HTR-8/SVneo (cell line): Measurements from ENCODE around the gene YOD1.

Source experiments
- DNase-seq: peaks from one replicate; pipeline ENCODE4 v3.0.0; 2011; ENCODE audit warnings: low spot score, mixed read lengths; ENCODE audit not compliant: insufficient read length
- FAIRE-seq: peaks from 2 replicates; lab custom pipeline; 2011; peaks lifted over from hg19 to GRCh38; lab: Jason Lieb, UNC

YOD1 gene

DNA sequence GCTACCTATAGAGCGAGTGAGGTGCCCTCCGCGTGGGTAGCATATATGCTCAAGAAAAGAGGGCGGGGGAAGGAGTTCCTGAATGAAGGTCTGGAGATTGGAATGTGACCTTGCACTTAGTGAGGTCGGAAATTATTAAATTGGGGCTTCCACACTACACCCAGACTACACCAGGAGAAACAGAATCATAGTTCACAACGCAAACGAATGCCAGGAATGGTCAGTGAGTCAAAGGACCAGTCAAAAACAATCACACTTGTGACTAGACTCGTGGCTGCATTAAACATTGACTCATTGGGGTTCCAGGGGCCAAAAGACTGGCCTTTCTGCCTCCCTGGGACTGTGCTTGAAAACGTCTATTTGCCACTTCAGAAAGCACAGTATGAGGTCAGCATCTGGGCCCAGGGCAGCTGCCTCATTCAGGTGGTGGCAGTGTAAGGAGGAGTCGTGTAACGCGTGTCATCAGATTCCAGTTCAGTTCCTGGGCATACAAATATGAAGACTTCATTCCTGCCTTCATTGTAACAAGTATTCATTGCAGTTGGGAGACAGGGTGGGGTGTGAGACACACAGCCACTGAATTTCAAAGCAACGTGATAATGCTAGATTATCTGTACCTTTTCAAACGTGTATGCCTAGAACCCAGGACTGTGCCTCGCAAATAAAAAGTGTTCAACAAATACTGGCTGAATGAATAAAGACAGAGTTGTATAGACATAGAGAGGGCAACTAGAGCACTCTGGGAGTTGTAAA, at the start of gene YOD1:
TSS of gene YOD1 (minus strand) at position 18 of the 753 bp plus-strand sequence. CDS start 178 bp downstream, outside the sequence.
- no peak for FAIRE-seq
- DNase-seq = peak; percentile 10

DNA sequence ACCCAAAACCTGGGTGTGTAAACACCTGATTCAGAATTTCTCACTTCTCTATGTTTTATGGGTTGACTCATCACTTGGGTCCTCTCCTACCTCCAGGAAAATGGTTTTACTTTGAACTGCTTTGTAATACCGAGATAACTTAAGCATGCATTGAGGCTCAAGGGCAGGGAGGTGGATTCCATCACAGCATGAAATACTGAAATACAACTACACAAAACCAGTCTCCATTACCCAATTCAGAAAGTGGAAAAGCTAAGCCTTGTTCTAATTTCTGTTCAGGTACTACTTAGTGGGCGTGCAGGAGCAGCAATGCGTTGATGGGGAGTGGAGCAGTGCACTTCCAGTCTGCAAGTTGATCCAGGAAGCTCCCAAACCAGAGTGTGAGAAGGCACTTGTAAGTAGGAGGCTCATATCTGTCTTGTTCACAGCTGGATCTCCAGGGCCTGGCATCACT, 46.9 kb upstream of the YOD1 start:
- DNase-seq = no peak

DNA sequence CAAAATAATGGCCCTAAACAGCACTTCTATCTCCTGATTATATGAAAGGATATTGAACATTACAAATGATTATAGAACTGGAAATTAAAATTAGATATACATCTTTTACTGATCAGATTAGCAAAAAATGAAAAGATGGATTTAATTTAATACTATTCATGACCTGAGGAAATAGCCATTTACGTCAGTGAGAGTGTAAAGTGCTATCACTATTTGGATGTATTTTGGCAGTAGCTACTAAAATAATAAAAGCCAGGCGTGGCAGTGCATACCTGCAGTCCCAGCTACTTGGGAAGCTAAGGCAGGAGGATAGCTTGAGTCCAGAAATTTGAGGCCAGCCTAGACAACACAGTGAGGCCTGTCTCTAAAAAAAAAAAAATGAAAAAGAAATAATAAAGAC, 42.9 kb upstream of the YOD1 start:
- no peak for DNase-seq
- FAIRE-seq = no peak

More for the DNA sequence above, 46.9 kb upstream of the YOD1 start:
- no peak for FAIRE-seq

DNA sequence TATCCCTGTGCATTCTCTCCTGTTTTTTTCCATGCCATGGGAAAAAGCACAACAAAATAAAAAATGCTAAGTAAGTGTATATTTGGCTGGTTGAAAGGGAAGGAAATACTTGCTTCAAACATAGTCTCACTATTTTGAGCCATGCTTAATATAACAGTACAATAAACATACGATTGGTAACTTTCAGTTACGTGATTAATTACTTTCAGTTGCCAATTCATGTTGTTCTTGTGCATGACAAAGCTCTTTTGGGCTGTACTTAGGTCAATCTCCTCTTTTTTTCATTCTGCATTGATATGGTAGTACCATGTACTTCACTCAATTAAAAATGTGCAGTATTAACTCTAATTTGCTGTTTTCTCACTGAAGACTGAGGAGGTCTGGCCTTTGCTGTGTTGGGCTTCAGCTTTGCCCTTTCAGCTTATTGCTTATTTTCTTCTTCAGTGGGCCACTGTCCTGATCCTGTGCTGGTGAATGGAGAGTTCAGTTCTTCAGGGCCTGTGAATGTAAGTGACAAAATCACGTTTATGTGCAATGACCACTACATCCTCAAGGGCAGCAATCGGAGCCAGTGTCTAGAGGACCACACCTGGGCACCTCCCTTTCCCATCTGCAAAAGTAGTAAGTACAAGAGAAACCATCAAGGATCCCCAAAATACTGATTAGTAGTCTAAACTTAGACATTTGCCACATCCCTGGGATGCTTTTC, 40.3 kb upstream of the YOD1 start:
- FAIRE-seq (no peak), DNase-seq (no peak)

DNA sequence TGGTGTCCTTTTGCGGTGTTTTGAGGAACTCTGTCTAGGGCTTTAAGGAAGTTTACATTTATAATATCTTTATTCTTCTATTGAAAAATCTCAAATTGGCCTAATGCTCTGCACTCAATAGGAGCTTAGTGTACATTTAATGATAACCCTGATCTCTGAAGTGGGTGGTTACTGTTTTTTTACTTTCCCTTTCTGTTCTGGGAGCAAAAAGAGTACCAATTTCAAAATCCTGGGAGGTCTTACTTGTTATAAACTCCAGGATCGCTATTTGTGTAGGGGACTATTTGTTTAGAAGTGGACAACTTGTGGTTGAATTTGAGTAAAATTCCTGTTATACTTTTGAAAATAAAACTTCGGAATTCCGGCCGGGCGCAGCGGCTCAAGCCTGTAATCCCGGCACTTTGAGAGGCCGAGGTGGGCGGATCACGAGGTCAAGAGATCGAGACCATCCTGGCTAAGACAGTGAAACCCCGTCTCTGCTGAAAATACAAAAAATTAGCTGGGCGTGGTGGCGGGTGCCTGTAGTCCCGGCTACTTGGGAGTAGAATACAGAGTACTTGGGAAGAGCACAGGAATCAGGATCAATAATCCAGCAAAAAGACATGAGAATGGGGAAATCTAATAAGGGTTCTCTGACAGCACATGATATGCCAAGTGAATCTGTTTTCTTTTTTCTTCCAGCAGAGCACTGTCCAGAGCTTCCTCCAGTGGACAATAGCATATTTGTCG, 38.8 kb upstream of the YOD1 start:
- DNase-seq = no peak
- no peak for FAIRE-seq

DNA sequence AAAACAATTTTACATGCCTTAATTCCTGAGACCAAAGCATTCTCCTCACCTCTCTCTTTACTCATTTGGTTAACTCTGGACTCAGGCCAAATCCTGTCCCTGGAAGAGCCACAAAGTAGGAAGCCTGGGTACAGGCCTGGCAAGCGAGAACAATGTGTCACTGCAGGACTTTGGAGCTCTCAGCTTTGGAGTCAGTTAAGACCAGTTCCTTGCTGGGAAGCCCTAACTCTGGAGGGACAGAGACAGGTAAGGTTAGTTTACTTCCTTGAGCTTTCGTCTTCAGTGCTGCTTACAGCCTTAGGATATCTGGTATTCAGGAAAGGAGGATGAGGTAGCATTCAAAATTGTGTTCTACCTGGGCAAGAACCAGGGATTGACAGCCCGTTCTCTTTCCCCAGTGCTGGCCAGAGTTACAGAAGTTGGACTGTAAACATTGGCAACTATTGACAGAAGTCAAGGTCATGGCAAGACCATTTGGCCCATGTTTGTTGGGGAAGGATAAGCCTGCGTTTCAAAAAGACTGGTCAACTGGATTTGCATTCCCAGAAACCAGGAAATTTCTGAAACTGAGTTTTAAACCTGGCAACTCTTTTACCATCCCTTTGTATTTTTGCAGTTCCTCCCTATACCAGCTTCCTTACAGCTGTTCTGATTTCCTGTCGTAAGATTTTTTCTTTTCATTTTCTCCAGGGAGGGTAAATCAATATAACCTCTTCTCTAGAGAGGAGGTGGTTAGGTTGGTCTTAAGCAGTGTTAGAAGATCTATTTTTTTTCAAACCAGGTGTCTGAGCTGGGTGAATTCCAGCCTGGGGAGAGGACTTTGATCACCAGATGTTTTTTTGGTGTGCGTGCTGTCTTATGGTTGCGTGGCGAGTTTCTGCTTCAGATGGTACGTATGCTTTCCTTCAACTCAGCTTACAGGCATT, 38.0 kb upstream of the YOD1 start, which contains the start of gene C4BPB:
TSS of gene C4BPB (plus strand) at position 160 of the 926 bp plus-strand sequence. CDS start at position 832, 672 bp downstream.
- peak; percentile 42 for FAIRE-seq
- no peak for DNase-seq

DNA sequence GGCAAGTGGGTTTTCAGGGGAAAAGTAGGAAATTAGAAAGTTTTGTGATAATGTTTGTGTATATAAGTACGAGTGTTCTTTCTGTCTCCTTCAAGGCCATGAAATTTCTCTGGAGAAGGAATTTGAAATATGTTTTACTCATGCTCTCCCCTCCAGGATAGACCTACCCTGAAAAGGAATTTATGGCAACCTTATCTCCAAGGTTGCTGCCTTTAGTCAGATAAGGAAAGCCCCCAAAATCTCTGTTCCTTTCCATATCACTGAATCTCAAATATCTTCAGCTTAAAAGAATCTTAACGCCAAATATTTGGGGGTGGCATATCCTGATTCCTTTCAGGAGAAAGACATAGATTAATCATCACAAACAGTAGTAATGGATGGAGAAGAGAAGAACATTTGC, 37.2 kb upstream of the YOD1 start:
- FAIRE-seq (no peak), DNase-seq (peak; percentile 21)

DNA sequence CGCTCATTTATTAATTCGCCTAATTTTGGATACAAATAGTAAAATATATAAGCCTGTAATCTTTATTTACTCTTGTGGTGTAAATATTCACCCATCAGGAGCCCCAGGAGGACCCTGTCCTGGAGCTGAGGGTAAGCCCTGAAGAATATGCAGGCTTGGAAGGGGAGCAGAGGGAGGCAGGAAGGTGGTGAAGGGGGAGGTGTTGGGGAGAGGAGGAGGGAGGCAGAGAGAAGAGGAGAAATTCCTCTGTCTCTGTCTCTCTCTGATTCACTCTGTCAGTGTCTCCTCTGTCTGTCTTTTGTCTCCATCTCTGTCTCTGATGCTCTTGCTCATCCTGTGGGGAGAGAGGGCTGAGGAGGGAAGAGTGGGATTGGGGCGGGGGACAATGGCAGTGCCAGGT, 34.9 kb upstream of the YOD1 start:
- DNase-seq (no peak), FAIRE-seq (no peak)

DNA sequence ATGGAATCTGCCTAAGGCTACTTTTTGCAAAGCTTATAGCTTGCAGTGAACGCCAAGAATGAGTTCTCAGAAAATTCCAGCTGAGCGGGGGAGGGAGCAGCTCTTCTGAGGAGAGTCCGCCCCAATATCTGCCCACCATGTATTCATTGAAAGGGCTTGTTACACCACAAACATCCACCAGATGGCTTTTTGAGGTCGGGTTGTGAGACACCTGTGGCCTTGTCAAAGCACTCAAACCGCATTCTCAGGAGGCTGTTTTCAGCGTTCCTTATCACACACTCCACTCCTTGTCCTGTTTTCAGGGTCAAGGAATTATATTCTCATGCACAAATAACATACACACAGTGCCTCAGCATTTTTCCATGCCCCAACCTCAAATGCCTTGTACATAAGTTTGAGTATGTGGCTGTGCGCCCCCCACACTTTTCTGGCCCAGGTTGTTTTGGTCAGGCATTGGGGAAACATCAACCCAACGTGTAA, 33.7 kb upstream of the YOD1 start:
- DNase-seq (peak; percentile 66), FAIRE-seq (peak; percentile 72)

DNA sequence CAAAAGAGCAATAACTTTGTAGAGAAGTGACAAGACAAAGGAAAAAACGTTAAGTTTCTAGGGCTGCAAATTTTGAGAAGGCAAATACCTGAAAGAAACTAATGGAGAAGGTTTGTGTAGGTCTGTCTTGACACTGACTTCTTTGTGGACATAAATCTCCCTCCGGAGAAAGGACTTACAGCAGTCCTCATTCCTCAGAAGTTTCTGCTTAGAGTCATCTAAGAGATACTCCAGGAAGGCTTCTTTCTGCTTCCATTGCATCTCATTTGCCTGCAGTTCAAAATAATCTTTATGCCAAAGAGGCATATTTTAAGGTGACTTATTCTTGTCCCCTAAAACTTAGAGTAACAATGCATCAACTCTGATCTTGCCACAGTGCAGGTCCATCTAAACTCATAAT, 33.2 kb upstream of the YOD1 start:
- no peak for FAIRE-seq

DNA sequence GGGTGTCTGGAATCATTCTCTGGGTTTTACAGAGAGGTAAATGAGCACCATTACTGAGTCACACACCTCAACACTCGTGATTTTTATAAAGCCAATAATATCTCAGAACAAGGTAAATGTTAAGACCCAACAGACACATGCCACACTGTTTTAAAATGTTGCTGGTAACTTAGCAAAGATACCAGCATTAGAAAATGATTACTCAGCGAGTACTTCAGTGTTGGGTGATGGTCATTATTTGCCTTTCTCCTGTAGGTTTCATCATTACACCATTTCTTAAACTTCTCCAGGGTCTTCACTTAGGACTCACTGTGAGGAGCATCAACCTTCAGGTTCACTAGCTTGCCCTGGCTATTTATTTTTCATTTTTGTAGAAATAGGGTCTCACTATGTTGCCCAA, 30.8 kb upstream of the YOD1 start:
- no peak for DNase-seq
- no peak for FAIRE-seq

More for the DNA sequence above, 33.2 kb upstream of the YOD1 start:
- no peak for DNase-seq

DNA sequence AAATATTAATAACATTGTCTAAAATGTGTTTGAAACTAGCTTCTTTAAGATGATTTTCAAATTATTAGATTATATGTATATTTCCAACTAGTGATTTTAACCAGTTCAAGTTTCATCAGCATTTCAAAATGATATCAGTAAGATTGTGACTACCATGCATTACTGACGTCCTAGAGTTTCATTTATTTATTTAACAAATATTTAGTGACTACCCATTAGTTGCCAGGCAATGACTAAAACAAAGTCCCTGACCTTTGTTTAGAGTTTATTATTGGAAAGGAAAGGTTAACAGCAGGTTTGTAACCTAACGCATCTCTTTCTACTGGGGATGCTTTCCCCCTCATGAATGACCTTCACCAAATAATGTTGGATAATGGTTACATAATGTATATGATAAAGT, 30.1 kb upstream of the YOD1 start:
- no peak for DNase-seq
- FAIRE-seq = no peak

DNA sequence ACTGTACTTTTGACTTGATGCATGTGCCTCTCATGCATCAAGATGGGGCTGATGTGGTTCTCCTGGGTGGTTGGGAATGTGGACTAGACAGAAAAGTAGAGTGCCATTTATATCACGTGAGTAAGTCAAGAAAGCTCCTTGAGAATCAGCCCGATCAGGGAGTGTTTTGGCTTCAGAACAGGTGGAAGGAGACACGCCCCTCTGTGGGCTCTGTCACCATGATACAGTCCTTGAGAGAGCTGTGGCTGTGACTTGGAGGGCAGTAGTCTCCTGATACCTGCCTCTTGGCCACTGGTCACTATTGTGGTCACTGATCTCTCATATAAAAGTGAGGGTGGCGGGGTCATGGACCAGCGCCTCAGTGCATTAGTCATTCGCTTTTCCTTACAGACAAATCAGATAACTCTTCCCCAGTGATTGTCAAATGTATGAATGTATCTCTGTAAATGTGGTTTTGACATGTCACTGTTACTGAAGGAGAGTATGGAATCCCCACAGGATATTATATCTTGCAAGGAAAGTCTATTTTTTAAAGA, 28.8 kb upstream of the YOD1 start:
- no peak for FAIRE-seq

DNA sequence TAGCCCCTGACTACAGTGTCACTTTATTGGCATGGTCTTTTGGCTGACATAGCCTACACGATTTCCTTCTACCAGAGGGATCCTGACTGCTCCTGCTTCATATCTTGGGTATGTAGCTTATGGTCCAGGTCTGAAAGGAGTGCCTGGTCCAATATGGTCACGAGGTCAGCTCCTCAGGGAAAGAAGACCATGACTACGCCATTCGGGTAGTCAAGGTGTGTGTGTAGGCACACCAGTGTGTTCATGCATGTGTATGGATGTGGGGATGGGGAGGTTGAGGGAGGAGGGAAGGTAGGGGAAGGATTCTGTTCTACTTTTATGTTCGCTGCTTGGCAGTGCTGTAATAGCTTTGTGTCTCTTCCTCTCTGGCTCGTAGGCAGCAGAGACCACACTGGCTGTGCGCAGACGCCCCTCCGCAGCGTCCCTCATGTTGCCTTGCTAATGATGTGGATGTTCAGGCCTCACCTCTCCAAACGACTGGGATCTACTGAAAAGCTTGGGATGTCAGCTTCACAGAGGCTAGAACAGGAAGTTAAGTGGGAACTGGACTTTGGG, 27.6 kb upstream of the YOD1 start:
- no peak for FAIRE-seq

More for the DNA sequence above, 28.8 kb upstream of the YOD1 start:
- DNase-seq = no peak

DNA sequence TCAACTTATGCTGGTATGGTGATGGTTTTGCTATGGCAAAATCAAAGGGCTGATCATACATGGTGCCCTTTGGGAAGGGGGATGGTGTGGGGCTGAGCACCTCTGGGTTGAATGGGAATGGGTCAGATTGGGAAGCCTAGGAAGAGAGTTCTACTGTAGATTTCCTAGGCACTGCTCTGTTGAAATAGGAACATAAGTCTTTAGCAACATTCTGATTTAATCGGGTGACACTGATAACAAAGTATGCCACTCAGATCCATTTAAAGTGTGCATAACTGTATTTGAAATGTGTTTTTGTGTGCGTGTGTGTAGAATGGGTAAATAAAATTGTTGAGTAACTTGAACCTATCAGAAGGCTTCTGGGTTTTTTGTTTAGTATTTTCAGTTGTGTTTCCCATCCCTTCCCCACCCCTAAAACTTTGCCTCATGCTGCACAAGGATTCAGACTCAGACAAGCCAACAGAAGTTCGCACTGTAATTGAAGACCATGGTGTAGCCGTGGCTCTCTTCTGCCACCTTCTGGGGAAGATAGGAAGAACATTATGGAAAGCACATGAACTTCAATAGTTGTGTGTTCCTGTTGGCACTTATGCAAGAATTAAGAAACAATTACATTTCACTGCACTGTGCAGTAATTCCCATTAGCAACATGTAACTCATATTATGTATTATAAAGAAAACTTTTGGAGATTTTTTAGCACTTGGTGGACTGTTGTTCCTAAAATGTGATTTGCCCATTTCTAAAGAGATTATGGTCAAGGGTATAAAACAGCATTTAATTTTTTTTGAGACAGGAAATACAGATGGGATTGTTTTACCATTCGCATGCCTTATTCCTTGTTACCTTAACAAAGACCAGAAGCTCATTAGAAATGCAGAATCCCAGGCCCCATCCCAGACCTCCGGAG, 26.7 kb upstream of the YOD1 start:
- DNase-seq (peak; percentile 67), FAIRE-seq (peak; percentile 48)

More for the DNA sequence above, 27.6 kb upstream of the YOD1 start:
- DNase-seq = no peak

DNA sequence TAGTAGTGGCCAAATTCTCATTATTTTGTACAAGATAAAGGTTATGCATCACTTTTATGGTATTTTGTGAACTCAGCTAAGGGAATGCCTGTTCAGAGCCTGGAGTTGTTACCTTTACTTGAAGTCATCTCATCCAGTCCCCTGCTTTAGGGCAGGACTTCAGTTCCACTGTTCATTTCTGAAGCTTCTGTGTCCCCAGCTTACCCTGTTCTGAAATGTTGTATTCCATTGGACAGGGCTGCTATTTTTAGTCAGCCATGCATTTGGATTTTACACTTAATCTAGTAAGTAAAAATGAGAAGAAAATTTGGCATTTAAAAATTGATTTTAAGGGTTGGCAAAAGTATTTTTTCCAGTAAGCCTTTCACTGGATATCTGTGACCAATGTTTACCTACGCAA, 26.0 kb upstream of the YOD1 start:
- no peak for DNase-seq
- FAIRE-seq = no peak

DNA sequence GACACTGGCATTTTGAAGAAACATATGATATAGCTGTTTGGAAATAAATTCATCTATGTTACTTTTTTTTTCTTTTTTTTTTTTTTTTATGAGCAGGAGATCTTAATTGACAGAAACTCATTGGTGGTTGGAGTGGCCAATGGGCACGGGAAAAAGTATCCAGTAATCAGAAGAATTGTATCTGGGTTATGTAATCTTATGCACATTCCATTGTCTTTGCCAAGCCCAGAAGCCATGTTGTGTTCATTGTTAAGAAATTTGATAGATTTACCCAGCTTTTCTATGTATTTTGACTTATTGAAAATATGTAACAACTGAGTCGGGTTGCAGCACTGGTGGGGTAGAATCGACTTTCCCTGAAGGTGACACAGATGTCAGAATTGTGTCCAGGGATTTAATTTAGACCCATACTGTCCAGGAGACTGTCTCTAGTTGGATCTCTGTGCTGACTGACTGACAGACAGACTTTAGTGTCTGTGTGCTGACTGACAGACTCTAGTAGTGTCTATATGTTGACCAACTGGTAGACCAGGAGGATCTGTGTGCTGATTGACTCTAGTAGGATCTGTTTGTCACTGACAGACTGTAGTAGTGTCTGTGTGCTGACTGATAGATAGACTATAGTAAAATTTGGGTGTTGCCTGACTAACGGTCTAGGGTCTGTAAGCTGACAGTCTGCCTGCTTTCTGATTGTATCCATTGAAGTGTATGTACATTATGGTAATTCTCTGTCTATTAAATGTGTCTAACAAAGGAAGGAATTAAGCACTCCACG, 25.4 kb upstream of the YOD1 start:
- FAIRE-seq = peak; percentile 28
- DNase-seq = no peak
